Measurements from ENCODE around the gene HCRTR1.

DNA sequence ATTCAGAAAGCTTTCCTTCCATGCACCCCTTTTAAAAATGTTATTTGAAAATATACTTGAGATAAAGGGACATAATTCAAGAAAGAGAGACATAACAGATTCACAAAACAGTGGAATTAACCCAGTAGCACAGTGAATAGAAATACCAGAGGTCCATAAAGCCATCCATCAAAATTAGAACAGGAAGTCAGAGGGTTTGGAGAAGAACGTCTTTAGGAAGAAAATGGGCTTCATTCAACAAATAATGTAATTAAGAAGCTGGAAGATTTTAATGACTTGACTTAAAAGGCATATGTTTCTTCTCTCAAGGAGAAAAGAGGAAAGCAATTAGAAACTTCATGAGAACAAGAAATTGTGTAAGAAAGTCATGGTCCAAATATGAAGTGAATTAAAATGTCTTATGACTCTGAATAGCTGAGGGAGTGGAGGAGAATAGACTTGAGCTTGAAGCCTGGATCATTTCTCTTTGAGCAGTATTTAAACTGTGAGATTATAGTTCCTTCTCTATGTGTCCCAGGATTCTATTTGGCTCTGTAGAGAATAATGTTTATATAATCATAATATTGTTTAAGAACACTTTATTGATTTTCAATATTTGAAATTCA lies 7.9 kb upstream of the HCRTR1 start:
- no peak for TF ChIP-seq CTCF (conservative IDR thresholded peaks at IDR 0.05; ENCODE audit: low read depth, low read length)
- TF ChIP-seq EZH2 (IDR thresholded peaks at IDR 0.05; ENCODE audit: borderline replicate concordance, low read depth, low read length, poor library complexity, severe bottlenecking) = no peak

All from A673 (cell line).